H1 (cell line): ENCODE measurements around the gene PCDHGB1. TPM values are rescaled to one million over a fixed set of nuclear protein-coding genes. Genes with fewer than 3 reads are reported as not detected.
A peak's percentile ranks its signal among the peaks of the same experiment; 100 is the strongest.
"Not testable (repeated sequence)": the region's sequence is repeated elsewhere in the genome, so short reads cannot be mapped to it uniquely, and the experiment has no call there.

ENCODE experiments used
- CTCF ChIA-PET: fragments of 300-600 bp; sonication (Branson Sonifier 250); formaldehyde crosslinking; loops from one replicate; lab custom pipeline; 2021; ENCODE audit not compliant: partially characterized antibody; lab: Charles Lee
- POLR2A ChIA-PET: fragments of 300-600 bp; sonication (Branson Sonifier 250); formaldehyde crosslinking; loops from one replicate; lab custom pipeline; 2021; ENCODE audit warnings: inconsistent platforms; ENCODE audit not compliant: partially characterized antibody; lab: Charles Lee
- DNase-seq, 2 experiments: peaks; one replicate each; pipeline versions ENCODE4 v3.0.0 to v3.0.0-alpha.2; 2010 to 2022; ENCODE audit warnings: low spot score in 2 of 2, low read depth in 1 of 2, mixed read lengths in 1 of 2
- FAIRE-seq: peaks from 2 replicates; lab custom pipeline; 2011; peaks lifted over from hg19 to GRCh38; lab: Jason Lieb, UNC
- H2AFZ ChIP-seq: 2 replicates; pipeline ENCODE4 v1.8.1; 2012; ENCODE audit warnings: low read length, inconsistent platforms
- H2AK5ac ChIP-seq: 2 replicates; pipeline ENCODE4 v1.6.1; 2013; ENCODE audit warnings: low read depth, low read length
- H2BK120ac ChIP-seq: replicated peaks from 2 replicates; pipeline ENCODE3; 2013; ENCODE audit warnings: low read depth, low read length, inconsistent platforms
- H2BK12ac ChIP-seq: 2 replicates; pipeline ENCODE4 v1.6.1; 2013; ENCODE audit warnings: low read depth, low read length
- H2BK15ac ChIP-seq: 2 replicates; pipeline ENCODE4 v1.6.1; 2013; ENCODE audit warnings: low read length
- H2BK20ac ChIP-seq: 2 replicates; pipeline ENCODE4 v1.6.1; 2013; ENCODE audit warnings: low read length
- H2BK5ac ChIP-seq: 2 replicates; pipeline ENCODE4 v1.6.1; 2013; ENCODE audit warnings: low read depth, low read length
- H3K14ac ChIP-seq: 2 replicates; pipeline ENCODE4 v1.6.1; 2013; ENCODE audit warnings: inconsistent platforms; ENCODE audit not compliant: insufficient read length
- H3K18ac ChIP-seq: 2 replicates; pipeline ENCODE4 v1.6.1; 2013; ENCODE audit warnings: low read length; ENCODE audit errors: extremely low read depth
- H3K23ac ChIP-seq: 2 replicates; pipeline ENCODE4 v1.6.1; 2013; ENCODE audit warnings: inconsistent platforms; ENCODE audit not compliant: insufficient read length
- H3K23me2 ChIP-seq: 2 replicates; pipeline ENCODE4 v1.6.1; 2013; ENCODE audit warnings: low read depth, low read length
- H3K27ac ChIP-seq: 2 replicates; pipeline ENCODE4 v1.6.1; 2011; ENCODE audit warnings: low read depth, low read length, inconsistent platforms
- H3K27me3 ChIP-seq, 4 experiments: replicated peaks in 1 of 4; 1 replicate in 1 of 4; 2 replicates in 3 of 4; pipeline versions ENCODE4 v1.6.1 to v1.8.1; 2011 to 2013; ENCODE audit warnings: low read length in 3 of 4, mild to moderate bottlenecking in 3 of 4, inconsistent platforms in 2 of 4, mixed read lengths in 2 of 4, moderate library complexity in 1 of 4; ENCODE audit not compliant: control insufficient read depth in 3 of 4, insufficient read depth in 3 of 4; ENCODE audit errors: extremely low read depth in 1 of 4
- H3K36me3 ChIP-seq, 4 experiments: 2 replicates each; pipeline versions ENCODE4 v1.6.1 to v1.8.1; 2011 to 2013; ENCODE audit warnings: mild to moderate bottlenecking in 4 of 4, low read length in 3 of 4, moderate library complexity in 2 of 4, control low read depth in 1 of 4, inconsistent platforms in 1 of 4; ENCODE audit not compliant: insufficient read depth in 4 of 4, control insufficient read depth in 2 of 4
- H3K4ac ChIP-seq: replicated peaks from 2 replicates; pipeline ENCODE3; 2013; ENCODE audit warnings: low read length, low read depth, mixed read lengths, inconsistent platforms; ENCODE audit not compliant: insufficient read length
- H3K4me1 ChIP-seq, 4 experiments: replicated peaks in 1 of 4; 1 replicate in 1 of 4; 2 replicates in 3 of 4; pipeline versions ENCODE4 v1.6.1 to v1.8.1; 2011 to 2013; ENCODE audit warnings: low read length in 3 of 4, inconsistent platforms in 2 of 4, mixed read lengths in 1 of 4; ENCODE audit not compliant: insufficient read depth in 4 of 4, control insufficient read depth in 3 of 4
- H3K4me2 ChIP-seq, 2 experiments: 2 replicates each; pipeline versions ENCODE4 v1.6.1 to v1.8.1; 2011 to 2013; ENCODE audit warnings: low read depth in 2 of 2, low read length in 2 of 2, control low read depth in 1 of 2, inconsistent platforms in 1 of 2, mild to moderate bottlenecking in 1 of 2; ENCODE audit not compliant: insufficient read depth in 1 of 2
- H3K4me3 ChIP-seq, 4 experiments: fragments of 200-600, 300-600 bp in 1 of 4; sonication (generic), shearing (Covaris generic), sonication (Bioruptor Twin) in 1 of 4; 2 replicates each; pipeline versions ENCODE4 v1.5.1 to v1.8.1; 2011 to 2016; ENCODE audit warnings: low read length in 4 of 4, low read depth in 3 of 4, control low read depth in 2 of 4, inconsistent platforms in 2 of 4, mild to moderate bottlenecking in 2 of 4, mixed read lengths in 1 of 4, moderate library complexity in 1 of 4; ENCODE audit not compliant: insufficient read depth in 2 of 4; ENCODE audit errors: extremely low read depth in 1 of 4
- H3K56ac ChIP-seq: replicated peaks from 2 replicates; pipeline ENCODE3; 2013; ENCODE audit warnings: low read depth, mild to moderate bottlenecking, mixed read lengths, low read length, inconsistent platforms; ENCODE audit not compliant: insufficient read length
- H3K79me1 ChIP-seq: 2 replicates; pipeline ENCODE4 v1.6.1; 2013; ENCODE audit warnings: low read depth, low read length, control low read depth
- H3K79me2 ChIP-seq, 2 experiments: 2 replicates each; pipeline versions ENCODE4 v1.6.1 to v1.8.1; 2012 to 2013; ENCODE audit warnings: low read length in 2 of 2, mild to moderate bottlenecking in 2 of 2, inconsistent platforms in 1 of 2; ENCODE audit not compliant: insufficient read depth in 2 of 2, control insufficient read depth in 1 of 2
- H3K9ac ChIP-seq, 4 experiments: replicated peaks in 1 of 4; 1 replicate in 1 of 4; 2 replicates in 3 of 4; pipeline versions ENCODE4 v1.6.1 to v1.8.1; 2011 to 2013; ENCODE audit warnings: low read depth in 3 of 4, low read length in 3 of 4, control low read depth in 2 of 4, mild to moderate bottlenecking in 2 of 4, moderate library complexity in 2 of 4, inconsistent platforms in 1 of 4; ENCODE audit errors: extremely low read depth in 1 of 4
- H3K9me3 ChIP-seq, 2 experiments: 2 replicates each; pipeline versions ENCODE4 v1.6.1 to v1.8.1; 2012 to 2013; ENCODE audit warnings: mild to moderate bottlenecking in 2 of 2, moderate library complexity in 2 of 2, control low read depth in 1 of 2, inconsistent platforms in 1 of 2, low read depth in 1 of 2, low read length in 1 of 2, mixed read lengths in 1 of 2; ENCODE audit not compliant: insufficient read depth in 2 of 2
- H4K20me1 ChIP-seq, 2 experiments: replicated peaks in 1 of 2; 2 replicates each; pipeline versions ENCODE3 to v1.8.1; 2011 to 2013; ENCODE audit warnings: inconsistent platforms in 2 of 2, low read length in 2 of 2, mild to moderate bottlenecking in 1 of 2; ENCODE audit not compliant: insufficient read depth in 2 of 2, control insufficient read depth in 1 of 2
- H4K5ac ChIP-seq: 2 replicates; pipeline ENCODE4 v1.6.1; 2013; ENCODE audit warnings: low read length, low read depth, mixed read lengths, inconsistent platforms; ENCODE audit not compliant: insufficient read length
- H4K8ac ChIP-seq: 2 replicates; pipeline ENCODE4 v1.8.0; 2013; ENCODE audit warnings: mild to moderate bottlenecking, moderate library complexity, low read length, inconsistent platforms; ENCODE audit not compliant: insufficient read depth; ENCODE audit errors: extremely low read depth
- H4K91ac ChIP-seq: replicated peaks from 2 replicates; pipeline ENCODE3; 2013; ENCODE audit warnings: low read length, mixed read lengths, inconsistent platforms; ENCODE audit not compliant: insufficient read length
- CTCF ChIP-seq, 3 experiments: IDR thresholded peaks; 1 replicate in 2 of 3; 2 replicates in 1 of 3; pipeline versions ENCODE4 v1.5.1 to v1.6.1; 2011; ENCODE audit warnings: low read length in 3 of 3, mild to moderate bottlenecking in 3 of 3, inconsistent platforms in 2 of 3, low read depth in 1 of 3, moderate library complexity in 1 of 3; ENCODE audit not compliant: insufficient read depth in 1 of 3; ENCODE audit errors: control extremely low read depth in 1 of 3
- RAD21 ChIP-seq, 2 experiments: IDR thresholded peaks in 1 of 2; conservative IDR thresholded peaks in 1 of 2; 2 replicates each; pipeline ENCODE4 v1.6.1; 2011; ENCODE audit warnings: low read depth in 2 of 2, low read length in 2 of 2, improper control_type of control experiment in 1 of 2, inconsistent platforms in 1 of 2, mild to moderate bottlenecking in 1 of 2, moderate library complexity in 1 of 2
- WGBS, 2 experiments: shearing (Covaris generic) in 1 of 2; methylation state at CpG; one replicate each; pipeline versions ENCODE4 v1.1.6 to v1.1.7; 2013 to 2015; ENCODE audit warnings: low lambda C conversion rate in 2 of 2, mixed read lengths in 2 of 2, inconsistent platforms in 1 of 2, low coverage in 1 of 2, missing lambda C conversion rate in 1 of 2; ENCODE audit not compliant: insufficient replicate concordance in 2 of 2, insufficient coverage in 1 of 2, insufficient read length in 1 of 2; ENCODE audit errors: extremely low coverage in 1 of 2, missing lambda C conversion rate in 1 of 2; 5-methylcytosine and 5-hydroxymethylcytosine counted together
- polyA plus RNA-seq, 7 experiments: library from polyadenylated mRNA; depleted of rRNA in 3 of 7; stranded (reverse) in 5 of 7; unstranded in 2 of 7; fragments of >200 nt in 5 of 7; fragments of 200-250 nt in 2 of 7; gene quantifications; 1 replicate in 5 of 7; 2 replicates in 1 of 7; 4 replicates in 1 of 7; pipeline versions ENCODE4 v1.2.1 to v1.2.3, GENCODE V29; 2011 to 2013; ENCODE audit warnings: missing spikeins in 2 of 7, mixed read lengths in 2 of 7
- total RNA-seq: library from RNA; stranded (reverse); fragmentation: NEBNext Ultra II Directional; extraction: Animal tissue kit (Norgen Biotek cat#: 25700); gene quantifications from 2 replicates; pipeline ENCODE4 v1.2.1, GENCODE V29; 2021

The PCDHGB1 gene
- total and polyA plus RNA-seq, 2 of the 8 experiments (the other 6 are each of a cell fraction or from before 2014, with no cell fraction given), result 1.3 to 2.8 TPM

DNA sequence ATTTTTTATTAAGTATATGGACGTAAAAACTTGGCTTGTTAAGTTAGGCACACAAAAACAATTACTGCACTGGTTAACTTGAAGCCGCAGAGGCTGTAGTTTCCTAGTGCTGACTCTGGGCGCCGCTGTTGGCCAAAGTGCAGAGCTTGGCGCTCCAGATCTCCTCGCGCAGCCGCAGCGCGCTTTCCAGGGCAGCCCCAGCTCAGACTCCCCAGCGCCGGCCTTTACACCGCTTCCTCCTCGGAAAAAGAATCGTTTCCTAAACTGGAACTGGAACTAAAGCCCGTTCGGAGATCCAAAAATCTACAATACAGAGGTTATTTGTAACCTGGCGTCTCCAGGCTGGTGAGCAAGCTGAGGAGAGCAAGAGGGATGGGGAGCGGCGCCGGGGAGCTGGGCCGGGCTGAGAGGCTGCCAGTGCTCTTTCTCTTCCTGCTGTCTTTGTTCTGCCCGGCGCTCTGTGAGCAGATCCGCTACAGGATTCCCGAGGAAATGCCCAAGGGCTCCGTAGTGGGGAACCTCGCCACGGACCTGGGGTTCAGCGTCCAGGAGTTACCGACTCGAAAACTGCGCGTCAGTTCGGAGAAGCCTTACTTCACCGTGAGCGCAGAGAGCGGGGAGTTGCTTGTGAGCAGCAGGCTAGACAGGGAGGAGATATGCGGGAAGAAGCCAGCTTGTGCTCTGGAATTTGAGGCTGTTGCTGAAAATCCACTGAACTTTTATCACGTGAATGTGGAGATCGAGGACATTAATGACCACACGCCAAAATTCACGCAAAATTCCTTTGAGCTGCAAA lies 48.1 kb downstream of the PCDHGB1 start, which contains the start of gene PCDHGB5:
TSS of gene PCDHGB5 (plus strand) at position 192 of the 796 bp plus-strand sequence. CDS start at position 373, 181 bp downstream.
- not testable (repeated sequence) for H2BK20ac ChIP-seq, H3K4me1 ChIP-seq, H3K27me3 ChIP-seq, H3K79me1 ChIP-seq, H3K9ac ChIP-seq, H3K79me2 ChIP-seq, H2AFZ ChIP-seq, H3K14ac ChIP-seq, H3K56ac ChIP-seq, H3K4ac ChIP-seq, H2BK12ac ChIP-seq, H4K20me1 ChIP-seq, H3K4me2 ChIP-seq, H2BK120ac ChIP-seq, H4K5ac ChIP-seq, H4K91ac ChIP-seq, H3K27ac ChIP-seq, H4K8ac ChIP-seq, DNase-seq, H2BK15ac ChIP-seq, H2AK5ac ChIP-seq, H2BK5ac ChIP-seq, H3K23me2 ChIP-seq, H3K18ac ChIP-seq, H3K23ac ChIP-seq
- Histone ChIP-seq H3K9me3 (peaks cover 48 to 56% of the 10 kb centered on the region in 2 experiments), H3K36me3 (peaks cover 0 to 14% (median 4%) of the 10 kb centered on the region in 4 experiments; a peak in 6 of 8 replicates), H3K4me3 (peak within 1 kb of the TSS in 1 of 4 experiments; percentile 46; a peak in 1 of 8 replicates)
- TF ChIP-seq CTCF (IDR thresholded peaks at IDR 0.05; ENCODE audit: control extremely low read depth in 1 of 3, insufficient read depth in 1 of 3, low read depth in 1 of 3, low read length in 3 of 3), result peak in 2 of 3 experiments; percentile 29 to 39; a peak in 2 of 4 replicates
- TF ChIP-seq RAD21 (IDR thresholded peaks at IDR 0.05 in 1 of 2, conservative IDR thresholded peaks at IDR 0.05 in 1 of 2; ENCODE audit: low read depth in 2 of 2, low read length in 2 of 2), result peak; percentile 17 to 32; a peak in 3 of 4 replicates
- 71% methylated on average over 15 of the region's 43 CpGs; no CpG with 5 or more reads in 1 of the 2 experiments for WGBS, 2 experiments
- peak; percentile 91 for FAIRE-seq
- ChIA-PET POLR2A (interaction anchor here (0.6 to 0.9 kb wide), 3 partner anchors 10 to 160 kb away, joined by 3 to 4 read pairs (median 3); no protein-coding TSS in a partner anchor), CTCF (interaction anchor here (0.7 to 4.0 kb wide), 29 partner anchors 9 to 320 kb away, joined by 3 to 34 read pairs (median 5); partner anchors contain the start of genes PCDHB10, PCDHB11, PCDHB15 and PCDHGA10)
